Naive thymus-derived CD4-positive, alpha-beta T cell (primary cell): ENCODE measurements around the gene STK39. TPM values are rescaled to one million over a fixed set of nuclear protein-coding genes. Genes with fewer than 3 reads are reported as not detected.
A peak's percentile ranks its signal among the peaks of the same experiment; 100 is the strongest.

ENCODE experiments used
- ATAC-seq: fragments of 150-1000 bp; cut with Tn5 transposase; 2 replicates; pipeline ENCODE4 v1.10.0; 2021; ENCODE audit warnings: mild to moderate bottlenecking, moderate library complexity
- CTCF ChIA-PET: fragments of 350-600 bp; sonication (Branson Sonifier 250); formaldehyde crosslinking; loops from one replicate; lab custom pipeline; 2021; ENCODE audit warnings: antibody characterized with exemption; lab: Charles Lee
- POLR2A ChIA-PET: fragments of 350-600 bp; sonication (Branson Sonifier 250); formaldehyde crosslinking; loops from one replicate; lab custom pipeline; 2021; ENCODE audit warnings: antibody characterized with exemption, inconsistent platforms; lab: Charles Lee
- DNase-seq, 9 donors: peaks; one replicate each; pipeline versions ENCODE4 v3.0.0 to v3.0.0-alpha.2; 2020 to 2022; ENCODE audit warnings: mixed read lengths in 1 of 9
- H3K27ac ChIP-seq: one replicate; pipeline ENCODE4 v1.7.0; 2013; ENCODE audit warnings: mild to moderate bottlenecking, low read depth, low read length, moderate library complexity
- H3K27me3 ChIP-seq, 2 donors: one replicate each; pipeline ENCODE4 v1.7.0; 2013; ENCODE audit warnings: low read length in 2 of 2, mild to moderate bottlenecking in 2 of 2, moderate library complexity in 2 of 2; ENCODE audit not compliant: control insufficient read depth in 2 of 2, insufficient read depth in 2 of 2
- H3K36me3 ChIP-seq, 3 experiments: 1 replicate in 2 of 3; 2 replicates in 1 of 3; pipeline ENCODE4 v1.7.0; 2013; ENCODE audit warnings: low read length in 3 of 3, mild to moderate bottlenecking in 3 of 3, moderate library complexity in 1 of 3; ENCODE audit not compliant: insufficient read depth in 3 of 3, control insufficient read depth in 2 of 3
- H3K4me1 ChIP-seq, 2 donors: one replicate each; pipeline ENCODE4 v1.7.0; 2013; ENCODE audit warnings: low read length in 2 of 2, mild to moderate bottlenecking in 2 of 2, moderate library complexity in 1 of 2; ENCODE audit not compliant: control insufficient read depth in 2 of 2, insufficient read depth in 2 of 2
- H3K4me3 ChIP-seq: 2 replicates; pipeline ENCODE4 v1.7.0; 2013; ENCODE audit warnings: mild to moderate bottlenecking, low read length
- H3K9me3 ChIP-seq, 3 experiments: 1 replicate in 2 of 3; 2 replicates in 1 of 3; pipeline ENCODE4 v1.7.0; 2013; ENCODE audit warnings: low read length in 3 of 3; ENCODE audit not compliant: control insufficient read depth in 2 of 3
- H3K27ac Mint-ChIP-seq, 9 donors: one replicate each; pipeline ENCODE4 v1.8.0; 2020 to 2022; ENCODE audit warnings: mixed read lengths in 9 of 9, mild to moderate bottlenecking in 8 of 9, moderate library complexity in 5 of 9, inconsistent platforms in 2 of 9
- H3K27me3 Mint-ChIP-seq, 5 donors: one replicate each; pipeline ENCODE4 v1.8.0; 2021 to 2022; ENCODE audit warnings: mixed read lengths in 5 of 5, mild to moderate bottlenecking in 1 of 5
- H3K36me3 Mint-ChIP-seq, 5 donors: one replicate each; pipeline ENCODE4 v1.8.0; 2020 to 2022; ENCODE audit warnings: mixed read lengths in 5 of 5, mild to moderate bottlenecking in 3 of 5, inconsistent platforms in 1 of 5
- H3K4me1 Mint-ChIP-seq, 7 donors: one replicate each; pipeline ENCODE4 v1.8.0; 2020 to 2022; ENCODE audit warnings: mixed read lengths in 7 of 7, mild to moderate bottlenecking in 3 of 7, inconsistent platforms in 1 of 7
- H3K4me3 Mint-ChIP-seq, 10 donors: one replicate each; pipeline ENCODE4 v1.8.0; 2020 to 2022; ENCODE audit warnings: mild to moderate bottlenecking in 10 of 10, mixed read lengths in 10 of 10, moderate library complexity in 6 of 10, inconsistent platforms in 2 of 10
- H3K9me3 Mint-ChIP-seq, 11 donors: one replicate each; pipeline ENCODE4 v1.8.0; 2020 to 2022; ENCODE audit warnings: mixed read lengths in 11 of 11, mild to moderate bottlenecking in 4 of 11, inconsistent platforms in 1 of 11, moderate library complexity in 1 of 11
- intact Hi-C, 2 donors: fragments of 100-400 bp; cut with micrococcal nuclease; formaldehyde crosslinking; loops; one replicate each; pipeline ENCODE4 v1.15.1; 2023
- polyA plus RNA-seq, 2 donors: library from polyadenylated mRNA; unstranded; fragments of 300-500 nt; fragmentation: Illumina TruSeq; gene quantifications; one replicate each; pipeline ENCODE4 v1.2.3, GENCODE V29; 2021
- total RNA-seq, 6 experiments: library from RNA in 5 of 6; stranded (reverse) in 5 of 6; gene quantifications; 1 replicate in 5 of 6; 2 replicates in 1 of 6; pipeline ENCODE4 v1.2.3 and lab custom pipeline; 2021 to 2026

Gene STK39
- total and polyA plus RNA-seq, 7 experiments from 2014 or later: 2.7 to 33.9 (median 16.9) TPM

GRCh38 chr2:168159754-168160585 lies 87.4 kb downstream of the STK39 start:
- H3K4me1 ChIP-seq: no peaks in the 10 kb centered on the region
- intact Hi-C loops: loop anchor here in 1 of 2 donors (2.0 kb wide), 1 partner anchor 177 kb away; no protein-coding TSS in a partner anchor
- peaks cover 0 to 7% (median 0%) of the 10 kb centered on the region in 3 experiments for H3K36me3 ChIP-seq
- H3K27ac Mint-ChIP-seq: no peak overlapping the region
- ChIA-PET CTCF (interaction anchor here (2.5 kb wide), 1 partner anchor 177 kb away, joined by 15 read pairs; no protein-coding TSS in a partner anchor), POLR2A (no interaction called here)
- H3K4me1 Mint-ChIP-seq: peaks cover 7 to 31% (median 16%) of the 10 kb centered on the region in 7 donors
- peaks cover 3 to 37% (median 27%) of the 10 kb centered on the region in 5 donors for H3K36me3 Mint-ChIP-seq
- no peak overlapping the region for H3K4me3 Mint-ChIP-seq
- H3K9me3 Mint-ChIP-seq: no peaks in the 10 kb centered on the region
- H3K27ac ChIP-seq: no peak overlapping the region
- H3K4me3 ChIP-seq: no peak overlapping the region
- no peaks in the 10 kb centered on the region for H3K27me3 ChIP-seq
- H3K9me3 ChIP-seq: no peaks in the 10 kb centered on the region
- H3K27me3 Mint-ChIP-seq: no peaks in the 10 kb centered on the region
- DNase-seq (no peak), ATAC-seq (no peak)

- Histone ChIP-seq H3K4me3 (no peak overlapping the region), H3K27me3 (no peaks in the 10 kb centered on the region), H3K36me3 (peaks cover 0 to 1% (median 0%) of the 10 kb centered on the region in 3 experiments), H3K9me3 (no peaks in the 10 kb centered on the region), H3K4me1 (no peaks in the 10 kb centered on the region), H3K27ac (no peak overlapping the region)
- no peak for DNase-seq
- Mint-ChIP-seq H3K4me1 (peaks cover 5 to 17% (median 15%) of the 10 kb centered on the region in 7 donors), H3K36me3 (peaks cover 5 to 39% (median 28%) of the 10 kb centered on the region in 5 donors), H3K27ac (no peak overlapping the region), H3K27me3 (no peaks in the 10 kb centered on the region), H3K9me3 (no peaks in the 10 kb centered on the region), H3K4me3 (no peak overlapping the region)
- ChIA-PET CTCF (interaction anchor here (1.0 kb wide), 1 partner anchor 181 kb away, joined by 3 read pairs; no protein-coding TSS in a partner anchor), POLR2A (no interaction called here)
- ATAC-seq: no peak
- intact Hi-C loops: no loop called here
These were observed 88.8 kb downstream of the STK39 start for GRCh38 chr2:168158586-168158985.

GRCh38 chr2:168157926-168158325 lies 89.5 kb downstream of the STK39 start:
- H3K4me1 ChIP-seq: no peaks in the 10 kb centered on the region
- POLR2A ChIA-PET: no interaction called here
- H3K4me1 Mint-ChIP-seq: peaks cover 3 to 13% (median 10%) of the 10 kb centered on the region in 7 donors
- H3K27me3 Mint-ChIP-seq: no peaks in the 10 kb centered on the region
- no peak overlapping the region for H3K27ac ChIP-seq
- no peaks in the 10 kb centered on the region for H3K36me3 ChIP-seq
- intact Hi-C loops: no loop called here
- no peaks in the 10 kb centered on the region for H3K9me3 Mint-ChIP-seq
- H3K4me3 ChIP-seq: no peak overlapping the region
- DNase-seq: no peak
- H3K27ac Mint-ChIP-seq: no peak overlapping the region
- no peaks in the 10 kb centered on the region for H3K9me3 ChIP-seq
- H3K4me3 Mint-ChIP-seq: no peak overlapping the region
- H3K36me3 Mint-ChIP-seq: peaks cover 4 to 35% (median 21%) of the 10 kb centered on the region in 5 donors
- H3K27me3 ChIP-seq: no peaks in the 10 kb centered on the region
- CTCF ChIA-PET: interaction anchor here (1.0 kb wide), 1 partner anchor 182 kb away, joined by 3 read pairs; no protein-coding TSS in a partner anchor
- ATAC-seq: no peak

- Mint-ChIP-seq H3K36me3 (peaks cover 4 to 41% (median 25%) of the 10 kb centered on the region in 5 donors), H3K4me1 (peaks cover 3 to 13% (median 10%) of the 10 kb centered on the region in 7 donors), H3K27me3 (no peaks in the 10 kb centered on the region), H3K9me3 (no peaks in the 10 kb centered on the region), H3K4me3 (no peak overlapping the region), H3K27ac (no peak overlapping the region)
- no peaks in the 10 kb centered on the region for H3K4me1 ChIP-seq
- ChIA-PET POLR2A (no interaction called here), CTCF (no interaction called here)
- ATAC-seq (no peak), DNase-seq (no peak)
- H3K4me3 ChIP-seq: no peak overlapping the region
- H3K9me3 ChIP-seq: no peaks in the 10 kb centered on the region
- no peak overlapping the region for H3K27ac ChIP-seq
- no peaks in the 10 kb centered on the region for H3K27me3 ChIP-seq
- intact Hi-C loops: no loop called here
- H3K36me3 ChIP-seq: no peaks in the 10 kb centered on the region
These were observed 90.3 kb downstream of the STK39 start for GRCh38 chr2:168157070-168157469.

GRCh38 chr2:168156661-168157060 lies 90.7 kb downstream of the STK39 start:
- CTCF ChIA-PET: no interaction called here
- Histone ChIP-seq H3K4me1 (no peaks in the 10 kb centered on the region), H3K9me3 (no peaks in the 10 kb centered on the region), H3K27ac (no peak overlapping the region), H3K36me3 (no peaks in the 10 kb centered on the region), H3K4me3 (no peak overlapping the region), H3K27me3 (no peaks in the 10 kb centered on the region)
- no peak for DNase-seq
- Mint-ChIP-seq H3K9me3 (no peaks in the 10 kb centered on the region), H3K27me3 (no peaks in the 10 kb centered on the region), H3K36me3 (peaks cover 4 to 44% (median 25%) of the 10 kb centered on the region in 5 donors), H3K27ac (peak overlapping the region in 1 of 9 donors; percentile 1), H3K4me3 (no peak overlapping the region), H3K4me1 (peaks cover 3 to 13% (median 10%) of the 10 kb centered on the region in 7 donors)
- POLR2A ChIA-PET: no interaction called here
- intact Hi-C loops: no loop called here
- no peak for ATAC-seq

- no peaks in the 10 kb centered on the region for H3K9me3 Mint-ChIP-seq
- no peak overlapping the region for H3K4me3 ChIP-seq
- POLR2A ChIA-PET: no interaction called here
- no peak overlapping the region for H3K4me3 Mint-ChIP-seq
- DNase-seq (no peak), ATAC-seq (no peak)
- H3K4me1 ChIP-seq: no peaks in the 10 kb centered on the region
- H3K9me3 ChIP-seq: no peaks in the 10 kb centered on the region
- H3K36me3 ChIP-seq: no peaks in the 10 kb centered on the region
- CTCF ChIA-PET: no interaction called here
- H3K27ac Mint-ChIP-seq: no peak overlapping the region
- intact Hi-C loops: no loop called here
- no peak overlapping the region for H3K27ac ChIP-seq
- peaks cover 3 to 13% (median 5%) of the 10 kb centered on the region in 7 donors for H3K4me1 Mint-ChIP-seq
- H3K27me3 Mint-ChIP-seq: no peaks in the 10 kb centered on the region
- H3K27me3 ChIP-seq: no peaks in the 10 kb centered on the region
- H3K36me3 Mint-ChIP-seq: peaks cover 4 to 51% (median 30%) of the 10 kb centered on the region in 5 donors
These were observed 91.7 kb downstream of the STK39 start for GRCh38 chr2:168155680-168156079.
